BLaER1 treated with 17β-estradiol and CSF1 and Interleukin-3, amounts not matched to agents 10 nM and 100 nM (cell line): Measurements from ENCODE around the gene PARD3.
A peak's percentile ranks its signal among the peaks of the same experiment; 100 is the strongest.

ENCODE experiments used
- H3K27ac ChIP-seq, 11 experiments: shearing (Covaris generic); formaldehyde crosslinking; 2 replicates each; pipeline ENCODE4 v1.8.1; 2022
- H3K27me3 ChIP-seq, 11 experiments: shearing (Covaris generic); formaldehyde crosslinking; 2 replicates each; pipeline ENCODE4 v1.8.1; 2022
- H3K36me3 ChIP-seq, 11 experiments: shearing (Covaris generic); formaldehyde crosslinking; 2 replicates each; pipeline ENCODE4 v1.8.1; 2022
- H3K4me1 ChIP-seq, 10 experiments: shearing (Covaris generic); formaldehyde crosslinking; 2 replicates each; pipeline ENCODE4 v1.8.1; 2022
- H3K4me2 ChIP-seq, 11 experiments: shearing (Covaris generic); formaldehyde crosslinking; 2 replicates each; pipeline ENCODE4 v1.8.1; 2022
- H3K4me3 ChIP-seq, 10 experiments: shearing (Covaris generic); formaldehyde crosslinking; 2 replicates each; pipeline ENCODE4 v1.8.1; 2022
- H3K9ac ChIP-seq, 11 experiments: shearing (Covaris generic); formaldehyde crosslinking; 2 replicates each; pipeline ENCODE4 v1.8.1; 2022
- H3K9me3 ChIP-seq, 11 experiments: shearing (Covaris generic); formaldehyde crosslinking; replicated peaks in 1 of 11; 2 replicates each; pipeline ENCODE4 v1.8.1; 2022
- H4K20me1 ChIP-seq, 11 experiments: shearing (Covaris generic); formaldehyde crosslinking; 2 replicates each; pipeline ENCODE4 v1.8.1; 2022
- Cebpa-rat ChIP-seq, 11 experiments: shearing (Covaris generic); IDR thresholded peaks; 2 replicates each; pipeline ENCODE4 v1.8.1; 2022

PARD3 gene

DNA sequence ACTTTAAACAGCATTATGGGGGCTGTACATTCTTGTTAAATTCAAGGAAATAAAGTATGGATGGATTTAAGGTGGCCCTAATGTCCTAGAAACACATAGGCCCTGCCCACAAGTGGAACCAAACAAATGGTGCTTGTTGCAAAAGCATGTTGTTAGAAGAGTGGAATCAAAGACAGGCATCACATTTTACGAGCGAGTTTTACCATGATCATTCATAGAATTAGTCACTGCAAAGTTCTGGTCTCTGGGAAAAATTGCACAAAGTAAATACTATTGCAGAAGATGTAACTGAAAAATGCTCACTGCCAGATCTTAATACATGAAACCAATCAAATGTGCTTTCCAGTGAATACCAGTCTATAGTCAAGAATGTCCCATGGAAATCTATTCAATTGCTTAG, 677.1 kb downstream of the PARD3 start:
- H3K4me2 ChIP-seq: no peak overlapping the region
- H3K4me1 ChIP-seq: peaks cover 0 to 10% (median 7%) of the 10 kb centered on the region in 10 experiments; a peak in 8 of 20 replicates
- TF ChIP-seq Cebpa-rat (IDR thresholded peaks at IDR 0.05): no peak
- no peaks in the 10 kb centered on the region for H3K36me3 ChIP-seq
- H3K9ac ChIP-seq: no peak overlapping the region
- H3K9me3 ChIP-seq: no peaks in the 10 kb centered on the region
- no peak overlapping the region for H3K4me3 ChIP-seq
- no peak overlapping the region for H3K27ac ChIP-seq
- H4K20me1 ChIP-seq: no peaks in the 10 kb centered on the region
- H3K27me3 ChIP-seq: no peaks in the 10 kb centered on the region

- no peaks in the 10 kb centered on the region for H4K20me1 ChIP-seq
- H3K27me3 ChIP-seq: no peaks in the 10 kb centered on the region
- no peak overlapping the region for H3K9ac ChIP-seq
- H3K4me1 ChIP-seq: peaks cover 0 to 10% (median 7%) of the 10 kb centered on the region in 10 experiments; a peak in 8 of 20 replicates
- H3K36me3 ChIP-seq: no peaks in the 10 kb centered on the region
- no peak for TF ChIP-seq Cebpa-rat (IDR thresholded peaks at IDR 0.05)
- no peak overlapping the region for H3K4me2 ChIP-seq
- no peaks in the 10 kb centered on the region for H3K9me3 ChIP-seq
- H3K4me3 ChIP-seq: no peak overlapping the region
- no peak overlapping the region for H3K27ac ChIP-seq
Measured at GRCh38 chr10:34137201-34137600, 677.9 kb downstream of the PARD3 start.

DNA sequence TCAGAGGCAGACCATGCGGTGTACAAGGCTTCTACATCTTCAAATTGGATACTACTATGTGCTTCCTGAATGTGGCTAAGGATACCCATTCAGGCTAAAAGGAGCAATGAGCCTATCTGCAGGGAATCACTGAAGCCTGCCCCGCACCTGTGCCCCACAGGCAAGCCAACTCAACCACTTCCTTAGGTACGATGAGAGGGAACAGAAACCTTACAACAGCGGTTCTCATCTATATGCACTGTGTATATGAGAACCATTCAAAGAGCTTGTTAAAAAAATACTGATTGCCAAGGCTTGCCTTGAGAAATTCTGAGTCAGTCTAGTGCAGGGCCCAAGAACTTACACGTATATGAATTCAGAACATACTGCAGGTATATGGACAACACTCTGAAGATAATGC, 679.6 kb downstream of the PARD3 start:
- Histone ChIP-seq H3K9ac (no peak overlapping the region), H3K9me3 (no peaks in the 10 kb centered on the region), H3K4me3 (no peak overlapping the region), H3K4me1 (peaks cover 0 to 10% (median 7%) of the 10 kb centered on the region in 10 experiments; a peak in 9 of 20 replicates), H3K36me3 (peaks cover 0 to 9% (median 4%) of the 10 kb centered on the region in 11 experiments; a peak in 5 of 22 replicates), H3K27ac (no peak overlapping the region), H4K20me1 (no peaks in the 10 kb centered on the region), H3K27me3 (no peaks in the 10 kb centered on the region), H3K4me2 (peak overlapping the region in 6 of 11 experiments; percentile 14 to 44 (median 32); a peak in 8 of 22 replicates)
- no peak for TF ChIP-seq Cebpa-rat (IDR thresholded peaks at IDR 0.05)

DNA sequence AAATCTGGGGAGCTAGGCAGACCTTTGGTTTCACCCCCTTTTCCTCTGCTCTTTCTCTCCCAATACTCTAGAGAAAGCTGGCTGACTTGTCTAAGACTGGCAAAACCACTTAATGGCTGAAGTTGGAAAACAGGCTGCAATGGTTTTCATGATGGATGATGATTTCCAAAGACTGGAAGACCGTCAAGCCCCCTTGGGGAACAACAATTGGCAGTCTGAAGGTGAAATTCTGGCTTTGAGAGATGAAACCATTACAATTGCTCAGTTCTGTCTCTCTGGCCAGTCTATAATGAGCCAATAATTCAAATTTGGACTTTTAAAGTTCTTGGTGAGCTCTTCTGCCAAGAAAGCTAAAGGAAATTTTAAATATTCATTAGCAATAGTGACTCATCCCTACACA, 680.5 kb downstream of the PARD3 start:
- no peak for TF ChIP-seq Cebpa-rat (IDR thresholded peaks at IDR 0.05)
- Histone ChIP-seq H3K4me2 (no peak overlapping the region), H3K4me1 (peaks cover 0 to 10% (median 7%) of the 10 kb centered on the region in 10 experiments; a peak in 9 of 20 replicates), H3K36me3 (peaks cover 0 to 18% (median 8%) of the 10 kb centered on the region in 11 experiments; a peak in 8 of 22 replicates), H3K4me3 (no peak overlapping the region), H3K27me3 (no peaks in the 10 kb centered on the region), H3K27ac (no peak overlapping the region), H4K20me1 (no peaks in the 10 kb centered on the region), H3K9me3 (no peaks in the 10 kb centered on the region), H3K9ac (no peak overlapping the region)

GRCh38 chr10:34133406-34133805, 681.7 kb downstream of the PARD3 start:
- no peaks in the 10 kb centered on the region for H4K20me1 ChIP-seq
- no peak overlapping the region for H3K4me2 ChIP-seq
- H3K4me1 ChIP-seq: peaks cover 0 to 10% (median 7%) of the 10 kb centered on the region in 10 experiments; a peak in 9 of 20 replicates
- no peak overlapping the region for H3K27ac ChIP-seq
- no peak for TF ChIP-seq Cebpa-rat (IDR thresholded peaks at IDR 0.05)
- no peak overlapping the region for H3K4me3 ChIP-seq
- H3K9me3 ChIP-seq: 0 out of 22 replicates have a peak, but pooled peaks cover 0 to 7% (median 0%) of the 10 kb centered on the region in 11 experiments
- H3K27me3 ChIP-seq: no peaks in the 10 kb centered on the region
- peaks cover 0 to 28% (median 14%) of the 10 kb centered on the region in 11 experiments; a peak in 8 of 22 replicates for H3K36me3 ChIP-seq
- no peak overlapping the region for H3K9ac ChIP-seq

DNA sequence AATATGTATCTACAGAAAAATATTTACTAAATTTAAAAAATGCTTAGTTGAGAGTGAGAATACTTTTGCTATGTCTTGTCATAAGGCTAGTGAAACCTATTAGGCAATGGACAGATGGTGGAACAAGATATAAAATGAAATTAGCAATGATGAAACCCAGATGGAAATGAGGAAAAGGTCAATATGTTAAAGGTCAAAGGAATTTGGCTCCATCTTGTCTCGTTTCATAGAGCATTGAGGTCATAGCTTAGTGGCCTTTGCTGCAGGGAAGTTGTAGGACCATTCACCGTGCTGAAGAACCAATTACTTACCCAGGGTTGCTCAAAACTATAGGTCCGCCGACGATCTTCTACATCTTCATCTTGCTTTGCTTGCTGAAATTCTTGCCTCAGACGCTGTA, 683.9 kb downstream of the PARD3 start:
- no peak for TF ChIP-seq Cebpa-rat (IDR thresholded peaks at IDR 0.05)

GRCh38 chr10:34127676-34128075, 687.4 kb downstream of the PARD3 start:
- H3K36me3 ChIP-seq: peaks cover 0 to 29% (median 14%) of the 10 kb centered on the region in 11 experiments; a peak in 8 of 22 replicates
- H4K20me1 ChIP-seq: no peaks in the 10 kb centered on the region
- TF ChIP-seq Cebpa-rat (IDR thresholded peaks at IDR 0.05): no peak
- peaks cover 0 to 5% (median 0%) of the 10 kb centered on the region in 10 experiments; a peak in 2 of 20 replicates for H3K4me1 ChIP-seq
- no peak overlapping the region for H3K9ac ChIP-seq
- no peak overlapping the region for H3K4me3 ChIP-seq
- H3K27ac ChIP-seq: no peak overlapping the region
- H3K27me3 ChIP-seq: no peaks in the 10 kb centered on the region
- 0 out of 22 replicates have a peak, but pooled peaks cover 0 to 7% (median 0%) of the 10 kb centered on the region in 11 experiments for H3K9me3 ChIP-seq
- no peak overlapping the region for H3K4me2 ChIP-seq

More for the DNA sequence above, 683.9 kb downstream of the PARD3 start:
- Histone ChIP-seq H3K9ac (no peak overlapping the region), H3K27me3 (no peaks in the 10 kb centered on the region), H3K9me3 (0 out of 22 replicates have a peak, but pooled peaks cover 0 to 7% (median 0%) of the 10 kb centered on the region in 11 experiments), H3K36me3 (peaks cover 0 to 29% (median 14%) of the 10 kb centered on the region in 11 experiments; a peak in 8 of 22 replicates), H3K4me2 (no peak overlapping the region), H3K4me3 (no peak overlapping the region), H3K4me1 (peaks cover 0 to 10% (median 7%) of the 10 kb centered on the region in 10 experiments; a peak in 9 of 20 replicates), H4K20me1 (no peaks in the 10 kb centered on the region), H3K27ac (no peak overlapping the region)

- no peak for TF ChIP-seq Cebpa-rat (IDR thresholded peaks at IDR 0.05)
- H3K4me2 ChIP-seq: no peak overlapping the region
- H3K27me3 ChIP-seq: no peaks in the 10 kb centered on the region
- no peaks in the 10 kb centered on the region for H4K20me1 ChIP-seq
- H3K36me3 ChIP-seq: peaks cover 0 to 29% (median 14%) of the 10 kb centered on the region in 11 experiments; a peak in 8 of 22 replicates
- no peak overlapping the region for H3K9ac ChIP-seq
- peaks cover under 1 to 11% (median 9%) of the 10 kb centered on the region in 10 experiments; a peak in 16 of 20 replicates for H3K4me1 ChIP-seq
- no peak overlapping the region for H3K4me3 ChIP-seq
- H3K27ac ChIP-seq: no peak overlapping the region
- H3K9me3 ChIP-seq: 0 out of 22 replicates have a peak, but pooled peaks cover 0 to 7% (median 0%) of the 10 kb centered on the region in 11 experiments
Measured at GRCh38 chr10:34126371-34127151, 688.5 kb downstream of the PARD3 start.

DNA sequence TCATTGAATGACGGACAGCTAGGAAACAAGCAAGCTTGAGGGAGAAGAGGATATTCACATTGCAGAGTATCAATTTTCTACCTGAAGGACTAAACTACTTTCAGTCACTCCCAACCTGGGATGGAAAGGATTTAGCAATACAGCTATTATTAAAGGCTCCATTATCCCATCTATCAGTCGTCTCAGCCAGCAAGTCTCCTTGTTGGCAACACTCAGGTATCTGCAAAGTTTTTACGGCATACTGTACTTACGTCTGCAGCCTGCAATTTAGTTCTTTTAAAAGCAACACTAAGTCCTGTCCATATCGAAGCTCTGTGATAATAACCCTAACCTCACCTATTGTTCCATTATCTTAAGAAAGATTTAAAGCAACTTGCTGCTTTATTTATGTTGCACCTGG, 689.4 kb downstream of the PARD3 start:
- no peak overlapping the region for H3K4me3 ChIP-seq
- peaks cover 0 to 22% (median 8%) of the 10 kb centered on the region in 11 experiments; a peak in 8 of 22 replicates for H3K36me3 ChIP-seq
- H3K4me1 ChIP-seq: peaks cover 0 to 15% (median 12%) of the 10 kb centered on the region in 10 experiments; a peak in 16 of 20 replicates
- TF ChIP-seq Cebpa-rat (IDR thresholded peaks at IDR 0.05): no peak
- no peaks in the 10 kb centered on the region for H3K27me3 ChIP-seq
- H3K4me2 ChIP-seq: no peak overlapping the region
- H3K9me3 ChIP-seq: 0 out of 22 replicates have a peak, but pooled peaks cover 0 to 7% (median 0%) of the 10 kb centered on the region in 11 experiments
- no peak overlapping the region for H3K27ac ChIP-seq
- H4K20me1 ChIP-seq: no peaks in the 10 kb centered on the region
- no peak overlapping the region for H3K9ac ChIP-seq
